SH-SY5Y (cell line): ENCODE results near the gene NFIA.

Source experiments
- GATA2 ChIP-seq: IDR thresholded peaks from 2 replicates; pipeline ENCODE4 v1.6.1; 2011; ENCODE audit warnings: mild to moderate bottlenecking, low read depth, low read length
- GATA3 ChIP-seq: IDR thresholded peaks from 2 replicates; pipeline ENCODE4 v1.6.1; 2011; ENCODE audit warnings: low read depth, mild to moderate bottlenecking, low read length, moderate library complexity

The NFIA gene

GRCh38 chr1:61053712-61054600 is 28.4 kb upstream of the NFIA start:
- TF ChIP-seq GATA2 (no peak), GATA3 (no peak)

DNA sequence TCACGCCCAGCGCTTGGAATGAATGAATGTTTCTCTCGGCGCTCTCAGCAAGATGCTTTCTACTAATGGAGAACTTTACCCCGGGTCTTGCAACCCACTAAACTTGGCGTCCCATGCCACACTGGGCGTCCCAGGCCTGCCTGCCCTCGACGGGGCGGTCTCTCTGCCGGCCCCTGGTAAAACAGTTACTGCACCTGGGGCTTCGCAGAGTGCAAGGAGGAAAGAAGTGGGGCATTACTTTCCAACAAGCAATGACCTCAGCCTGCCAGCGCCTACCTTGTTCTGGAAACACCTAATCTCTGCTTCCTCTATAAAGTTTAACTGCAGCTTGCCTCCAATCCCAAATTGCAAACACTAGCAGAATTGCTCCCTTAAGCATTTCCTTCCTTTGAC is 27.8 kb upstream of the NFIA start:
- no peak for TF ChIP-seq GATA2
- TF ChIP-seq GATA3: no peak

DNA sequence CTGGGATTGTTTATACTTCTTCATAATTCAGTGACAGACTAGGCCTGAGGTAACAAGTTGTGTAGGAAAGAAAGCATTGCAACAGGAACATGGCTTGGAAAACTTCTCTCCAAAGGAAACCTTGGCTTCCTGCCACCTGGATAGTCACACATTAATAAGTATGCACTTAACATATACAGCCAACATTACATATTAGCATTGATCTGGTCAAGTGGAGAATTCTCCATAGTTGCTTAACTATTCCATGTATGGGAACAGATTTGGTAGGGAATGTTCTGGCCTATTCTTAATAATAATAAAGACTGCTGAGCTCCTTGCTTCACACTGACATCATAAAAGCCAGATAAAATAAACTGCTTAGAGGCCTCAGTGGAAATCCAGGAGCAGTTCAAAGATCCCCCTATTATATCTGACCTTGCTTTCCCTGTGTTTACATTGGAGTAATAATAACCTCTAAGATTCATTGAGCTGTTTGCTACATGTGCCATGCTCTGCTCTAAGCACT is 27.2 kb upstream of the NFIA start:
- TF ChIP-seq GATA3 (no peak), GATA2 (no peak)

DNA sequence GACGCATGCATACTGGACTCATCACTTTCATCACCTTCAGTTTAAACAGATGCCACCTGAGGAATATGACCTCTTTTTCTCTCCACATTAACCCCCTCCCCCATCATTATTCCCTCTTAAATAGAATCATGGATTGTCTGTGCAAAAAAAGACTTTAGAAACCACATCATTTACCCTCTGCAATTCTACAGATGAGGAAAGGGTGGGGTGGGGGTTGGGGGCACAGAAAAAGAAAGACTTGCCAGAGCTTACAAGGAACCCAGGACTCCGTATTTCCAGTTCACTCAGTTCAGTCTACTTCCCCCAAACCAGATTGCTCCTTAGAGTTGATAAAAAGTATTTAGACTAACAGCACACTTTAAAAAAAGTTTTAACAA is 26.2 kb upstream of the NFIA start:
- TF ChIP-seq GATA3 (no peak), GATA2 (no peak)

GRCh38 chr1:61056573-61057439 is 25.6 kb upstream of the NFIA start:
- TF ChIP-seq GATA2: no peak
- no peak for TF ChIP-seq GATA3

GRCh38 chr1:61058483-61059245 is 23.7 kb upstream of the NFIA start:
- TF ChIP-seq GATA3: no peak

- TF ChIP-seq GATA2: no peak
- TF ChIP-seq GATA3: no peak
Observed at GRCh38 chr1:61064673-61065072, 17.7 kb upstream of the NFIA start.

- no peak for TF ChIP-seq GATA2
- no peak for TF ChIP-seq GATA3
Observed at GRCh38 chr1:61067446-61068019, 14.8 kb upstream of the NFIA start.

DNA sequence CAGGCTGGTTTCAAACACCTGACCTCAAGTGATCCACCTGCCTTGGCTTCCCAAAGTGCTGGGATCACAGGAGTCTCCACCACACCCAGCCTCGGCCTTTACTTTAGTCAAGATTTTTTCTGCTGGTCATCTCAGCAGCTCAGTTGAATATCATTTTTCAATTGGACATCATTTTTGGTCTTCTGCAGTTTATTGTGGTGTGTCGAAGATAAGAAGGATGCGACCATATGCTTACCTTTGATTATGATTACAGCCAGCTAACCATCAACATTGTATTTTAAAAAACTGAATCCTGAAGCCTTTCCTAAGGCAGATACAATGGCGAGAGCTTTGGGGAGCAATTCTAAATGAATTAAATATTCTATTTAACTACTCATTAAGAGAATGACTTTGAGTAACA is 12.3 kb upstream of the NFIA start:
- no peak for TF ChIP-seq GATA2
- no peak for TF ChIP-seq GATA3

GRCh38 chr1:61071205-61072130 is 10.9 kb upstream of the NFIA start:
- TF ChIP-seq GATA2 (no peak), GATA3 (no peak)

- no peak for TF ChIP-seq GATA3
- TF ChIP-seq GATA2: no peak
Observed at GRCh38 chr1:61073871-61074270, 8.5 kb upstream of the NFIA start.

DNA sequence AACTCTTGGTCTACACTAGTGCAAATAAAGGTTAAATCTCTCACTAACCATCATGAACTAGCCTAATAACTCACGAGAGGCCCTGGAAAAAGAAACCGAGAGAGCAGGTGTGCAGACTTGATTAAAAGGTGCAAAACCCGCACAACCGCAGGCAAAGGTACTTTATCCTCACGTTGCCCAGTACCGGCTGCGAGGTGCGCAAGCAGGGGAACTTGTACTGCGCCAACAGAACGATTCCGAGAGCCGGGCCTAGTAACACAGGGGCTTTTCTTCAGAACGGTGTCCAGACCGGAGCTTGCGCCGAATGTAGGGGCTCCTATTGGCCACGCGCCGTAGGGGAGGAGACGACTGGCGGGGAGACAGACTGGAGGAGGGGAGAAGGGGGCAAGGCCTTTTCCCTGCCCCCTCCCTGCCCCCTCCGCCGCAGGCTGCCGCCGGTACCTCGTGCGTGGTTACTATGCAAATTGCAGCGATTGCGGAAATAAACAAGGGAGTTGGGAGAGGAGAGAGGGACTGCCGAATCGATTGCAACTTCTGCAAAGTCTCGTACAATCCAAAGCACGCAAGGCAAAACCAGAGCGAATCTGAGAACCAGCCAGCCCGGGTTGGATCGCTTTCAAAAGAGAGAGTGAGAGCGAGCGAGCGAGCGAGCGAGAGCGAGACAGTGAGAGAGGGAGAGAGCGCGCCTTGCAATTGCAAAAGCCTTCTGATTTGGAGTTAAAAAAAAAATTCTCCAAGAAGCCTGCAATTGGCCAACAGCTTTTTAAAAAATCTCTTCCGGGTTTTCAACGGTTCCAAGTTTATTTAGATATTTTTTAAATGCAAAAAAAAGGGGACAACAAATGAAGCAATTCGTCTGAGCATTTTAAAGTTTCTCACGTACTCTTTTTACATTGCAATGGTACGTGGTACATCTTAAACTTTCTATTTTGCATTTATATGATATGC is 5.4 kb upstream of the NFIA start:
- no peak for TF ChIP-seq GATA2
- no peak for TF ChIP-seq GATA3
